HT1080 (cell line): ENCODE measurements around the gene LRRC39. TPM values are rescaled to one million over a fixed set of nuclear protein-coding genes. Genes with fewer than 3 reads are reported as not detected.

Experiments
- small RNA-seq: library from RNA; depleted of rRNA; stranded (forward); fragments of <200 nt; gene quantifications from one replicate; pipeline ENCODE3, GENCODE V24; 2014
- total RNA-seq: library from RNA; depleted of rRNA; stranded (reverse); fragments of >200 nt; shearing (Covaris generic); gene quantifications from 2 replicates; pipeline ENCODE4 v1.2.3, GENCODE V29; 2014; rRNA removed

Gene LRRC39
- total RNA-seq, 1 experiment from 2014 or later = not detected

Small RNA genes lying within 50 kb of the gene (small RNA-seq; reads per million reads assigned to genes)
- gene AC093019.1 = 0.11 reads per million
- not detected for gene RPL23AP90

Other genes starting within 250 kb of the LRRC39 start
- gene SLC35A3, start 208.3 kb downstream of the LRRC39 start, total RNA-seq = 27.6 and 31.0 TPM in 2 replicates
- gene SASS6, start 45.3 kb downstream of the LRRC39 start, total RNA-seq = 11.1 and 12.1 TPM in 2 replicates
- 13.2 and 23.2 TPM in 2 replicates for gene TRMT13, start 45.1 kb downstream of the LRRC39 start, total RNA-seq
- gene DBT, start 71.6 kb upstream of the LRRC39 start, total RNA-seq = 1.8 and 2.8 TPM in 2 replicates
- 31.1 and 37.9 TPM in 2 replicates for gene RTCA, start 88.0 kb upstream of the LRRC39 start, total RNA-seq
- 1.8 and 2.4 TPM in 2 replicates for gene CDC14A, start 174.2 kb upstream of the LRRC39 start, total RNA-seq